Kidney (tissue), 14 donors: ENCODE results near the gene PAX5. TPM values are rescaled to one million over a fixed set of nuclear protein-coding genes. Genes with fewer than 3 reads are reported as not detected.

Experiments
- DNase-seq, 5 donors: peaks; one replicate each; pipeline ENCODE4 v3.0.0-alpha.2; 2013 to 2020
- FAIRE-seq: peaks from 2 replicates; lab custom pipeline; 2012; peaks lifted over from hg19 to GRCh38; lab: Jason Lieb, UNC
- H3K27ac ChIP-seq, 2 donors: one replicate each; pipeline ENCODE4 v1.7.0; 2013; ENCODE audit warnings: low read depth in 2 of 2, low read length in 2 of 2, inconsistent platforms in 1 of 2
- H3K27me3 ChIP-seq: one replicate; pipeline ENCODE4 v1.7.1; 2013; ENCODE audit warnings: low read length, inconsistent platforms; ENCODE audit not compliant: control insufficient read depth, insufficient read depth
- H3K36me3 ChIP-seq, 3 donors: one replicate each; pipeline versions ENCODE4 v1.7.0 to v1.7.1; 2013; ENCODE audit warnings: low read length in 3 of 3, control low read depth in 1 of 3, inconsistent platforms in 1 of 3; ENCODE audit not compliant: insufficient read depth in 3 of 3, control insufficient read depth in 2 of 3
- H3K4me1 ChIP-seq, 3 donors: one replicate each; pipeline versions ENCODE4 v1.7.0 to v1.7.1; 2013; ENCODE audit warnings: low read length in 3 of 3, inconsistent platforms in 1 of 3, low read depth in 1 of 3; ENCODE audit not compliant: control insufficient read depth in 2 of 3, insufficient read depth in 2 of 3
- H3K4me3 ChIP-seq, 3 donors: one replicate each; pipeline versions ENCODE4 v1.7.0 to v1.8.1; 2013; ENCODE audit warnings: low read length in 3 of 3, control low read depth in 1 of 3, inconsistent platforms in 1 of 3
- H3K9ac ChIP-seq, 3 donors: one replicate each; pipeline versions ENCODE4 v1.7.0 to v1.7.1; 2013; ENCODE audit warnings: low read length in 3 of 3, control low read depth in 1 of 3, inconsistent platforms in 1 of 3
- H3K9me3 ChIP-seq, 3 donors: one replicate each; pipeline versions ENCODE4 v1.7.0 to v1.7.1; 2013; ENCODE audit warnings: low read length in 3 of 3, control low read depth in 1 of 3, inconsistent platforms in 1 of 3; ENCODE audit not compliant: control insufficient read depth in 2 of 3, insufficient read depth in 1 of 3
- intact Hi-C: fragments of 100-400 bp; cut with DNase I; formaldehyde crosslinking; loops from one replicate; pipeline ENCODE4 v1.11.1; 2022
- polyA plus RNA-seq: library from polyadenylated mRNA; stranded (reverse); fragments of 350-450 nt; fragmentation: Illumina TruSeq; extraction: RNeasy Lipid Tissue Mini Kit (QIAGEN cat#74804); gene quantifications from one replicate; pipeline ENCODE4 v1.2.3, GENCODE V29; 2014; ENCODE audit warnings: low read depth, low replicate concordance; ENCODE audit not compliant: insufficient read depth
- total RNA-seq: library from RNA; stranded (reverse); fragmentation: NEBNext Ultra II Directional; extraction: Animal tissue kit (Norgen Biotek cat#: 25700); gene quantifications from one replicate; pipeline ENCODE4 v1.2.1, GENCODE V29; 2021
- TF ChIP-seq, protein P1 (sequence below): IDR thresholded peaks from 3 replicates; pipeline ENCODE4 v1.5.1; 2012; ENCODE audit warnings: mild to moderate bottlenecking, moderate library complexity, borderline replicate concordance; ENCODE audit not compliant: insufficient read depth; ENCODE audit errors: extremely low read depth
- donor health status: control.
- donor health status: control.
- donor health status: control.
- donor health status: control.
- donor health status: control.
- donor health status: DM: yes; HTN: yes; CAD: no.
- donor health status: Normal renal cell carcinoma (clear cell type).

Gene PAX5
- total and polyA plus RNA-seq, 2 donors from 2014 or later: 2.7 TPM; not detected in 1

DNA sequence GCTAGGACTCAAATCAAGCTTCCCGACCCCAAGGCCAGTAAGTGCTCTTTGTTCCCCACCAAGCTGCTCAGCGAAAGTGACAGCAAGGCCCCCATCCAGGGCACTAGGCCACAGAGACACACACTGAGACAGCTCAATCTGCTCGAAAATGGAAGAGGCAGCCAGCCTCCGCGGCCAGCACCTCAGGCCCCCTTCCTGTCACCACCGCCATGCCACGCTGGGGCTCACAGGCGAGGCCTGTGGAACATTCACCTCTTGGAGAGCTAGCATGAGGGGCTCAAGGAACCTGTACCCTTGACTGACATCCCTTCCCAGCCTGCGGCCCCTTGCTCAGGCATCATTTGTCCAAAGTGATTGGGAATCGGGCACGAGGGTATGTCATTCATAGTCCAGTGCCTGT, 71.4 kb downstream of the PAX5 start:
- H3K4me3 ChIP-seq: no peak overlapping the region
- FAIRE-seq (no peak), DNase-seq (no peak)
- intact Hi-C loops: no loop called here
- TF ChIP-seq, protein P1, sequence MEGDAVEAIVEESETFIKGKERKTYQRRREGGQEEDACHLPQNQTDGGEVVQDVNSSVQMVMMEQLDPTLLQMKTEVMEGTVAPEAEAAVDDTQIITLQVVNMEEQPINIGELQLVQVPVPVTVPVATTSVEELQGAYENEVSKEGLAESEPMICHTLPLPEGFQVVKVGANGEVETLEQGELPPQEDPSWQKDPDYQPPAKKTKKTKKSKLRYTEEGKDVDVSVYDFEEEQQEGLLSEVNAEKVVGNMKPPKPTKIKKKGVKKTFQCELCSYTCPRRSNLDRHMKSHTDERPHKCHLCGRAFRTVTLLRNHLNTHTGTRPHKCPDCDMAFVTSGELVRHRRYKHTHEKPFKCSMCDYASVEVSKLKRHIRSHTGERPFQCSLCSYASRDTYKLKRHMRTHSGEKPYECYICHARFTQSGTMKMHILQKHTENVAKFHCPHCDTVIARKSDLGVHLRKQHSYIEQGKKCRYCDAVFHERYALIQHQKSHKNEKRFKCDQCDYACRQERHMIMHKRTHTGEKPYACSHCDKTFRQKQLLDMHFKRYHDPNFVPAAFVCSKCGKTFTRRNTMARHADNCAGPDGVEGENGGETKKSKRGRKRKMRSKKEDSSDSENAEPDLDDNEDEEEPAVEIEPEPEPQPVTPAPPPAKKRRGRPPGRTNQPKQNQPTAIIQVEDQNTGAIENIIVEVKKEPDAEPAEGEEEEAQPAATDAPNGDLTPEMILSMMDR: no peak
- H3K36me3 ChIP-seq: no peaks in the 10 kb centered on the region
- no peaks in the 10 kb centered on the region for H3K4me1 ChIP-seq
- H3K9me3 ChIP-seq: no peaks in the 10 kb centered on the region
- no peaks in the 10 kb centered on the region for H3K27me3 ChIP-seq
- H3K27ac ChIP-seq: no peak overlapping the region
- H3K9ac ChIP-seq: no peak overlapping the region

DNA sequence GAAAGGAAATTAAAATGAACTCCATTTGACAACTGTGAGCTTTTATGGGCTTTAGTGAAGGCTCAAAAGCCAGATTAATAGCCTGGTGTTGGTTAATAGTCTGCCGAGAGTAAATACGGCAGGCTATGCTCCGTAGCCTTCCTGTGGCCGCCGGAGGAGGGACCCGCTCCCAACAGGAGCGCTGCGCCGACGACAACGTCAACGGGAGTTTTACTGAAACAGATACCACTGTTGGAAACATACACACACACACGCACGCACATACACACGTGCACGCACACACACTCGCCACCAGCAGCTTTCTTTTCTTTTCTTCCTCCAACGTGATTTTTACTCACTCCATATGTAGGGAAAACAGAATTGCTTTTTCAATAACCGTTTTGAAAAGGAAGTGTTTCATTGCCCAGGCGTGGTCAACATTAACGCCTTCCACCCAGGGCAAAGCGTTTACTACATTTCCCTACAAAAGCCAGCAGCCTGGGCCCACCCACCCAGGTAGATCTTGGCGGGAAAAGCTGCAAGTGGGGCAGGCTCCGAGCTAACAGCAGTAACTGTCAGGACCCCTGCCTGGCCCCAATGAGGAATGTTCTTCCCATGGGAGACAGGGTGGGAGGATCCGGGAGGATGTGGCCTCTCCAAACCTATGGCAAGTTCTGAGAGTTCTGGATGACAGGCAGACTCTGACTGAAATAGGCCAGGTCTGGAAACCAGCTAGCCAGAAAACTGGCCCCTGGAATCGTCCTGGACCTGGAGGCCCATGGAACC, 72.3 kb downstream of the PAX5 start:
- Histone ChIP-seq H3K4me1 (no peaks in the 10 kb centered on the region), H3K9ac (no peak overlapping the region), H3K27ac (no peak overlapping the region), H3K27me3 (no peaks in the 10 kb centered on the region), H3K9me3 (no peaks in the 10 kb centered on the region), H3K36me3 (no peaks in the 10 kb centered on the region), H3K4me3 (peak overlapping the region; percentile 17 to 50 (median 48))
- FAIRE-seq: no peak
- DNase-seq: peak in 4 of 5 donors; percentile 70 to 77 (median 75)
- TF ChIP-seq, protein P1: no peak
- intact Hi-C loops: no loop called here

DNA sequence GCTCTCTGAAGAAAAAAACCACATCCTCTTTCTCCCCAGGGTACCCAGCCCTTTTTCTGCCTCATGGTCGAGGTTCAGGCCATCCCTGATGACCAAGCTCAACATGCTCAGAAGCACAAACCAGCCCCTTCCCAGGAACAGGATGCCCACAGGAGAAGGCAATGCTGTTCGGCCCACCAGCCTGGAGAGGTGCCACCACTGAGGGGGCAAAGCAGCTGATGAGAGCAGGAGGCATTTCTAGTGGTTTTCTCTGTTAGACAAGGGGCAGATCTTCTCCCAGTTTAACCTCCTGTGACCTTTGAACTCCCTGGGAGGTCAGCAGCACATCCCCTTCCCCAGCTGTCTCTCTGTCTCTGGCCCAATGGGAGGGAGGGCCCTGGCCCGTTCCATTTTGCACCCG, 73.0 kb downstream of the PAX5 start:
- no peak for FAIRE-seq
- DNase-seq: no peak
- intact Hi-C loops: no loop called here
- Histone ChIP-seq H3K9me3 (no peaks in the 10 kb centered on the region), H3K9ac (no peak overlapping the region), H3K27me3 (no peaks in the 10 kb centered on the region), H3K27ac (no peak overlapping the region), H3K4me3 (no peak overlapping the region), H3K36me3 (no peaks in the 10 kb centered on the region), H3K4me1 (no peaks in the 10 kb centered on the region)
- TF ChIP-seq, protein P1: no peak
